ENCODE data around the gene ARHGEF28.

DNA sequence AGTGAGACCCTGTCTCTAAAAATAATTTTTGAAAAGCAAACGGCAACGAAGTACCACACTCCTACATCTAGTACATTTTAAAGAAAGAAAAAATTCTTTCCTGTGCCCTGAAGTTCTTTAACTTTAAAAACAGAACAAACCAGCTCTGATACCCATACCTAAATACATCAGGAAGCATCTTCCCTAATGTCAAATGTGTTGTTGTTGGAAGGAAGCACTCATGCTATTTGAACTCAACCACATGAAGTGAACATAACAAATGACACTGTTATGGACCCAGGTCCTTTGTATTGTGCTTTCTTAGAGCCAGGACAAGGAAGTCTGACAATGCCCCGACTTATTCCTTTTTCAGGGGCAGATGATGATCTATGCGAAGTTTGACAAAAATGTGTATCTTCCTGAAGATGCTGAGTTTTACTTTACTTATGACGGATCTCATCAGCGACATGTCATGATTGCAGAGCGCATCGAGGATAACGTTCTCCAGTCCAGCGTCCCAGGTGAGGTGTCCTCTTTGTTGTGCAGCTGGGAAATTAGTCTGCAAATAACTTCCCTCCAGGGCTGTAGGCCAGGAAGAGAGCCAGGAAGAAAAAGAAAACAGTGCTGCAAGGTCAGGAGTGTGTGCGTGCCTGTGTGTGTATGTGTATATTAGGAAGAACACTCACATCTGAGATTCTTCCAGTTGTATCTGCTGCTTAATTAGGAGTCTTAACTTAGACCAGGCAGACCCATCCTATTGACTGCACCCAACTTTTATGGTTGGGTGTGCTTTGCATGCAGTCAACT lies 123.7 kb downstream of the ARHGEF28 start:
- TF ChIP-seq, protein P1, sequence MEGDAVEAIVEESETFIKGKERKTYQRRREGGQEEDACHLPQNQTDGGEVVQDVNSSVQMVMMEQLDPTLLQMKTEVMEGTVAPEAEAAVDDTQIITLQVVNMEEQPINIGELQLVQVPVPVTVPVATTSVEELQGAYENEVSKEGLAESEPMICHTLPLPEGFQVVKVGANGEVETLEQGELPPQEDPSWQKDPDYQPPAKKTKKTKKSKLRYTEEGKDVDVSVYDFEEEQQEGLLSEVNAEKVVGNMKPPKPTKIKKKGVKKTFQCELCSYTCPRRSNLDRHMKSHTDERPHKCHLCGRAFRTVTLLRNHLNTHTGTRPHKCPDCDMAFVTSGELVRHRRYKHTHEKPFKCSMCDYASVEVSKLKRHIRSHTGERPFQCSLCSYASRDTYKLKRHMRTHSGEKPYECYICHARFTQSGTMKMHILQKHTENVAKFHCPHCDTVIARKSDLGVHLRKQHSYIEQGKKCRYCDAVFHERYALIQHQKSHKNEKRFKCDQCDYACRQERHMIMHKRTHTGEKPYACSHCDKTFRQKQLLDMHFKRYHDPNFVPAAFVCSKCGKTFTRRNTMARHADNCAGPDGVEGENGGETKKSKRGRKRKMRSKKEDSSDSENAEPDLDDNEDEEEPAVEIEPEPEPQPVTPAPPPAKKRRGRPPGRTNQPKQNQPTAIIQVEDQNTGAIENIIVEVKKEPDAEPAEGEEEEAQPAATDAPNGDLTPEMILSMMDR (conservative IDR thresholded peaks at IDR 0.05; ENCODE audit: low read depth, low read length), result no peak
- TF ChIP-seq POLR2A (IDR thresholded peaks at IDR 0.05; ENCODE audit: low read depth, low read length) (no peak), CHD1 (IDR thresholded peaks at IDR 0.05; ENCODE audit: low read depth, low read length) (no peak), RAD21 (IDR thresholded peaks at IDR 0.05; ENCODE audit: low read length) (no peak), NFE2L2 (IDR thresholded peaks at IDR 0.05; ENCODE audit: low read depth, low read length) (no peak), USF2 (IDR thresholded peaks at IDR 0.05; ENCODE audit: low read depth, low read length) (no peak), CEBPB (IDR thresholded peaks at IDR 0.05; ENCODE audit: low read depth, low read length) (no peak), BHLHE40 (IDR thresholded peaks at IDR 0.05; ENCODE audit: low read depth, low read length) (no peak), RFX5 (IDR thresholded peaks at IDR 0.05; ENCODE audit: low read depth, low read length) (no peak), FOS (IDR thresholded peaks at IDR 0.05; ENCODE audit: low read depth, low read length) (no peak), RCOR1 (IDR thresholded peaks at IDR 0.05; ENCODE audit: insufficient replicate concordance, low read length) (no peak), MAFK (IDR thresholded peaks at IDR 0.05; ENCODE audit: low read depth, low read length) (no peak)
